ENCODE results near the gene SLC24A2.

- TF ChIP-seq REST (IDR thresholded peaks at IDR 0.05; ENCODE audit: insufficient read depth in 1 of 2, low read depth in 2 of 2, low read length in 1 of 2) (no peak), CTCF (IDR thresholded peaks at IDR 0.05) (no peak), SIN3A (IDR thresholded peaks at IDR 0.05; ENCODE audit: borderline replicate concordance, insufficient read depth, low read depth, low read length) (no peak)
Measured at GRCh38 chr9:19809422-19810269, 20.8 kb upstream of the SLC24A2 start.
